ENCODE data around the gene HIP1R.
A peak's percentile ranks its signal among the peaks of the same experiment; 100 is the strongest.

HIP1R gene

DNA sequence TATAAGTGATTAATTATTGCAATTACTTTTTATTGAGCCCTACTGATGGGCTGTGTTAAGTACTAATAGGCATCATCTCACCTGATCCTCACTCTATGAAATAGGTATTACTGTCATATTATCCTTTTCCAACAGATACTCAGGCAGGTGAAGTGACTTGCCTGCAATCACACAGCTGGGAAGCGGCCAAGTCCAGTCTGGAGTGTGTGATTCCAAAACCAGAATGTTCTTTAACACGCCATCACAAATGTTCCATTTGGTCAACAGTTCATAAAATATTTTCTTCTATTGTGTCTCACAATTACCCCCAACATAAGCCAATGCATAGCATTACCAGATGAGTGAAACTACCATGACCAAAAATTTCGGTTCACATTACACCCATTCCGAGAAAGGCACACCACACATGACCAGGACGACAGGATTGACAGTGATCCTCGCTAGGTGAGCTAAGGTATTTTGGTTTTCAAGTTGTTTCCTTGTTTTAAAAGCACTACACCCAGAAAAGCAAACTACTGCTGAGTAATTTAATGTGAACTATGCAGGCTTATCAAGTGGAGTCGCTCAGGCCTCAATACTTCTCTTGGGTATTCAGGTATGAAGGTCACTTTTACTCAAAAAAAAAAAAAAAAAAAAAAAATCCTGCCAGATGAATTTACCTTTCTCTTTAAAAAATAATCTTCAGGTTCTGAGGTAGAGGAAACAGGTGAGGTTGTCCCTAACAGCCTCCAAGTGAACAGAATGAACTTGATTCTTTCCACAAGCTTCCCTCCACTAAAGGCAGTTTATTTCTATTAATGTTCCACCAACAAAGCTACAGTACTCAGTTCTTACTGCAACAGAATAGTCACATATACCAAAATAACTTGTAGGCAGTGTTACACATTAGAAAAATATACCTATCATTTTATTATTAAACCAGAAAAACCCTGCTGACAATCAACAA lies 58.2 kb downstream of the HIP1R start:
- TF ChIP-seq, protein P1, sequence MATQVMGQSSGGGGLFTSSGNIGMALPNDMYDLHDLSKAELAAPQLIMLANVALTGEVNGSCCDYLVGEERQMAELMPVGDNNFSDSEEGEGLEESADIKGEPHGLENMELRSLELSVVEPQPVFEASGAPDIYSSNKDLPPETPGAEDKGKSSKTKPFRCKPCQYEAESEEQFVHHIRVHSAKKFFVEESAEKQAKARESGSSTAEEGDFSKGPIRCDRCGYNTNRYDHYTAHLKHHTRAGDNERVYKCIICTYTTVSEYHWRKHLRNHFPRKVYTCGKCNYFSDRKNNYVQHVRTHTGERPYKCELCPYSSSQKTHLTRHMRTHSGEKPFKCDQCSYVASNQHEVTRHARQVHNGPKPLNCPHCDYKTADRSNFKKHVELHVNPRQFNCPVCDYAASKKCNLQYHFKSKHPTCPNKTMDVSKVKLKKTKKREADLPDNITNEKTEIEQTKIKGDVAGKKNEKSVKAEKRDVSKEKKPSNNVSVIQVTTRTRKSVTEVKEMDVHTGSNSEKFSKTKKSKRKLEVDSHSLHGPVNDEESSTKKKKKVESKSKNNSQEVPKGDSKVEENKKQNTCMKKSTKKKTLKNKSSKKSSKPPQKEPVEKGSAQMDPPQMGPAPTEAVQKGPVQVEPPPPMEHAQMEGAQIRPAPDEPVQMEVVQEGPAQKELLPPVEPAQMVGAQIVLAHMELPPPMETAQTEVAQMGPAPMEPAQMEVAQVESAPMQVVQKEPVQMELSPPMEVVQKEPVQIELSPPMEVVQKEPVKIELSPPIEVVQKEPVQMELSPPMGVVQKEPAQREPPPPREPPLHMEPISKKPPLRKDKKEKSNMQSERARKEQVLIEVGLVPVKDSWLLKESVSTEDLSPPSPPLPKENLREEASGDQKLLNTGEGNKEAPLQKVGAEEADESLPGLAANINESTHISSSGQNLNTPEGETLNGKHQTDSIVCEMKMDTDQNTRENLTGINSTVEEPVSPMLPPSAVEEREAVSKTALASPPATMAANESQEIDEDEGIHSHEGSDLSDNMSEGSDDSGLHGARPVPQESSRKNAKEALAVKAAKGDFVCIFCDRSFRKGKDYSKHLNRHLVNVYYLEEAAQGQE (IDR thresholded peaks at IDR 0.05; ENCODE audit: low read depth) = no peak
- TF ChIP-seq EP300 (IDR thresholded peaks at IDR 0.05; ENCODE audit: borderline replicate concordance) (no peak), MAX (IDR thresholded peaks at IDR 0.05) (no peak), CREB1 (IDR thresholded peaks at IDR 0.05; ENCODE audit: low read depth) (no peak), TCF12 (IDR thresholded peaks at IDR 0.05; ENCODE audit: low read depth) (no peak), ZBTB7A (IDR thresholded peaks at IDR 0.05; ENCODE audit: low read depth) (no peak), TAF1 (IDR thresholded peaks at IDR 0.05; ENCODE audit: low read depth) (no peak), TEAD4 (IDR thresholded peaks at IDR 0.05) (no peak), NFIC (IDR thresholded peaks at IDR 0.05) (no peak), RAD21 (IDR thresholded peaks at IDR 0.05; ENCODE audit: low read depth) (no peak)
- TF ChIP-seq, protein P2, sequence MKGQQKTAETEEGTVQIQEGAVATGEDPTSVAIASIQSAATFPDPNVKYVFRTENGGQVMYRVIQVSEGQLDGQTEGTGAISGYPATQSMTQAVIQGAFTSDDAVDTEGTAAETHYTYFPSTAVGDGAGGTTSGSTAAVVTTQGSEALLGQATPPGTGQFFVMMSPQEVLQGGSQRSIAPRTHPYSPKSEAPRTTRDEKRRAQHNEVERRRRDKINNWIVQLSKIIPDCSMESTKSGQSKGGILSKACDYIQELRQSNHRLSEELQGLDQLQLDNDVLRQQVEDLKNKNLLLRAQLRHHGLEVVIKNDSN (IDR thresholded peaks at IDR 0.05) = no peak

DNA sequence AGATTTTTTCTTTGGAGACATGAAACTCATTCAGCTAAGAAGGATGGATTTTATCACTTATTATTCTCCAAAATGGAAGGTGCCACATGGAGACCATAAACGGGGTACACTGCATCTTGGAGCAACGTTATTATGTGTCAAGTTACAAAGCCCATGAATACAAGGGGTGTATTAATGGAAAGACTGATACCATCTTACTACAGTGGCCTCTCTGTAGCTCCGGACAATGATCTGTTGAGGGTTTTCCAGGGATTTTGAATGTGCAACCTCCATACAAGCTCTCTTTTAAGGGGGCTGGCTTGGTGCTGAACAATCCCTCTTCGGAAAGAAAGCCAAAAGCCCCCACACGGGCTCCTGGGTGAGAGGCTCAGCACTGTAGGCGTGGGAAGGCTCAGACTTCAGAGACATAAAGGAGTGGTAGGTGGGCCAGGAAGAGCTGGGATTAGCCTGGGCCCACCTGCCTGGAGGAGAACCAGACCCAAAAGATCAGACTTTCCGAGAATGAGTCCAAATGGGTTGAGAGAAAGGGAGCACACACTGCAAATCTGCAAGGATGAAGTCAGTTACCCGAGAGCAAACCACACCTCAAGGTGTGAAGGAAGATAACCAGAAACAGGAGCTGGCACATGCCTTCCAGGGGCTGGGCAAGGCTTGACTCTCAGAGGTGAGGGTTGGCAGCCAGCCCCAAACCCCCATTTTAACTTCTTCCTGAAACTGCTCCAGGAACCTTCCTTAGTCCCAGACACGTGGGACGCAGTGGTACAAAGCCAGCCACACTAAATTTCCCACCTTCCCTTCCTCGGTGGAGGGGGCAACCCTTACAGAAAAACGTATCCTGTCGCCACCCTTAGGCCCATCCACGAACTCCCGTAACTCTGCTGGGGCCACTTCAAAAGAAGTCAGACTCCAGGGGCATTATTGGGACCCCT lies 59.2 kb downstream of the HIP1R start:
- TF ChIP-seq, protein P2 (IDR thresholded peaks at IDR 0.05) = no peak
- peak; percentile 70 for TF ChIP-seq MAX (IDR thresholded peaks at IDR 0.05)

DNA sequence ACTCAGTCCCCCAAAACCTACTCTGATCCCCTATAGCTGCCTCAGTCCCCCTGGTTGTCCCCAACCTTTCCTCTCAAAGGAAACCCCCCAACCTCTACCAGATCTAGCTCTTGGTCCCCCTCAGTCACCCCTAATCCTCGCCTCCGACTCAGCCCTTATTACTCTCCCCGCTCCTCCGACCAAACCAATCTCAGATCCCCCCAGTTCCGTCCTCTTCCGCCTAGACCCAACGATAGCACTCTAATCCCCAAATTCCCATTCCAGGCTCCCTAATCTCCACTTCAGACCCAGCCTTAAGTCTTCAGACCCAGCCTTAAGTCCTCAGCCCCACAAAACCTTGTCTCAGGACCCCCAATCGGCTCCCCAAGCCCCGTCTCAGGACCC lies 60.1 kb downstream of the HIP1R start:
- TF ChIP-seq EGR1 (IDR thresholded peaks at IDR 0.05) (no peak), NFIC (IDR thresholded peaks at IDR 0.05) (no peak), TEAD4 (IDR thresholded peaks at IDR 0.05) (no peak), TCF12 (IDR thresholded peaks at IDR 0.05; ENCODE audit: low read depth) (no peak)
- TF ChIP-seq, protein P2 (IDR thresholded peaks at IDR 0.05) = no peak

DNA sequence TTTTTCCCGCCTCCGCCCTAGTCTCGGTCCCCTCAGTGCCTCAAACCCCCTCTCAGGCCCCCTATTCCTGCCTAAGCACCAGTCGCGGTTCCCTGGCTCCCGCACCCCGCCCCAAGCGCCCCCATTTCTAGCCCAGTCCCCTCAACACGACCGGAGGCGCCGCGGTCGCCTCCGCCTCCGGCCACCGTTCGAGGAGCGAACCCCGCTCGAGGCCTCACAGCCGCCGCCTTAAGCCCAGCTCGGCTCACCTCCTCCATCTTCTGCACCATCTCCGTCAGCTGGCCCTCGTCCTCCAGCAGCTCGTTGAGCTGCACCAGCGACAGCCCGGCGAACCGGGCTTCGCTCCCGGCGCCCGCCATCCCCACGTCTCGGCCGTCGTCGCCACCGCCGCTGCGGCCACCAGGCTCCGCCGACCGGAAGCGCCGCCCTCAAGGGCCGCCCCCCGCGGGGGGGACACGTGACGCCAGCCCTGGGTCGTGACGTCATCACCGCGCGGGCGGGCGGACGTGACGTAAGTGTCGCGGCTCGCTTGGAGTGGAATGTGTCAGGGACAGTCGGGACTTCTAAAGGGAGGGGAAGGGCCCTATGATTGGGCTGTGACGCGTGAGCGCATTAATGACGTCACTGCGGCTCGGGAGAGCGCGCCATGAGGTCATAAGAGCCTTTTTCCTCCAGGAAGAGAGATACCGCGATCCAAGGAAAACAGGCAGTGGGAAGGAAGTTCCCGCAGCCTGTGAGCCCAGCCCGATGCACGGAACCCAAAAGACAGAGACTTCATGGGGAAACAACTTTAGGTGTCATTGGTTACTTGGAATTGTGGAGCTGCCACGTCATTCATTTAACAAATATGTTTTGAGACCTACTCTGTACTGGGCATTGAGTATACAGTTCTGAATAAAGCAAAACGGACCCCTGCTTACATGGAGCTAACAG lies 60.7 kb downstream of the HIP1R start, which contains the start of gene VPS37B:
Gene VPS37B, minus strand, starts transcription at position 421 of the 933 bp plus-strand sequence. Its CDS starts 62 bp downstream, at position 359.
- TF ChIP-seq, protein P1 (IDR thresholded peaks at IDR 0.05; ENCODE audit: low read depth) = no peak
- TF ChIP-seq MAX (IDR thresholded peaks at IDR 0.05) (peak; percentile 79), CREB1 (IDR thresholded peaks at IDR 0.05; ENCODE audit: low read depth) (peak; percentile 99), ZBTB7A (IDR thresholded peaks at IDR 0.05; ENCODE audit: low read depth) (no peak), TEAD4 (IDR thresholded peaks at IDR 0.05) (no peak), TCF12 (IDR thresholded peaks at IDR 0.05; ENCODE audit: low read depth) (peak; percentile 58; the same call in 1 of the 2 replicates), CEBPB (IDR thresholded peaks at IDR 0.05) (no peak), TAF1 (IDR thresholded peaks at IDR 0.05; ENCODE audit: low read depth) (no peak), NFIC (IDR thresholded peaks at IDR 0.05) (no peak), FOXM1 (IDR thresholded peaks at IDR 0.05; ENCODE audit: borderline replicate concordance, low read depth) (no peak), EGR1 (IDR thresholded peaks at IDR 0.05) (peak; percentile 78), RAD21 (IDR thresholded peaks at IDR 0.05; ENCODE audit: low read depth) (no peak), YY1 (IDR thresholded peaks at IDR 0.05; ENCODE audit: low read depth) (peak; percentile 63; the same call in 1 of the 2 replicates), EP300 (IDR thresholded peaks at IDR 0.05; ENCODE audit: borderline replicate concordance) (peak; percentile 26; the same call in 1 of the 2 replicates)
- TF ChIP-seq, protein P2 (IDR thresholded peaks at IDR 0.05) = peak; percentile 96

All from Ishikawa (cell line).